Glutamatergic neuron (in vitro differentiated cells): Measurements from ENCODE around the gene IPO9. TPM values are rescaled to one million over a fixed set of nuclear protein-coding genes. Genes with fewer than 3 reads are reported as not detected.

Experiments used
- DNase-seq: peaks from one replicate; pipeline ENCODE4 v3.0.0; 2022
- H3K27ac Mint-ChIP-seq: one replicate; pipeline ENCODE4 v1.8.0; 2020; ENCODE audit warnings: mild to moderate bottlenecking, mixed read lengths, inconsistent platforms; ENCODE audit not compliant: unreplicated experiment
- H3K27me3 Mint-ChIP-seq: one replicate; pipeline ENCODE4 v1.8.0; 2020; ENCODE audit warnings: mild to moderate bottlenecking, moderate library complexity, mixed read lengths, inconsistent platforms; ENCODE audit not compliant: unreplicated experiment
- H3K36me3 Mint-ChIP-seq: one replicate; pipeline ENCODE4 v1.8.0; 2020; ENCODE audit warnings: mild to moderate bottlenecking, mixed read lengths, inconsistent platforms; ENCODE audit not compliant: unreplicated experiment
- H3K4me1 Mint-ChIP-seq: one replicate; pipeline ENCODE4 v1.8.0; 2020; ENCODE audit warnings: mild to moderate bottlenecking, low read depth, mixed read lengths, inconsistent platforms; ENCODE audit not compliant: unreplicated experiment
- H3K4me3 Mint-ChIP-seq: one replicate; pipeline ENCODE4 v1.8.0; 2020; ENCODE audit warnings: mild to moderate bottlenecking, mixed read lengths, inconsistent platforms; ENCODE audit not compliant: unreplicated experiment
- H3K9me3 Mint-ChIP-seq: one replicate; pipeline ENCODE4 v1.8.0; 2020; ENCODE audit warnings: mild to moderate bottlenecking, moderate library complexity, mixed read lengths, inconsistent platforms; ENCODE audit not compliant: unreplicated experiment
- total RNA-seq: library from RNA; stranded (reverse); fragmentation: NEBNext Ultra II Directional; extraction: Animal tissue kit (Norgen Biotek cat#: 25700); gene quantifications from one replicate; pipeline ENCODE4 v1.2.1, GENCODE V29; 2021; ENCODE audit not compliant: unreplicated experiment
- TF ChIP-seq, protein P1 (sequence below): fragments of 200-600 bp; sonication (generic); IDR thresholded peaks from one replicate; pipeline ENCODE4 v1.5.0; 2021; ENCODE audit not compliant: partially characterized antibody, unreplicated experiment

Gene IPO9
- total RNA-seq, 1 donor from 2014 or later = 97.8 TPM

DNA sequence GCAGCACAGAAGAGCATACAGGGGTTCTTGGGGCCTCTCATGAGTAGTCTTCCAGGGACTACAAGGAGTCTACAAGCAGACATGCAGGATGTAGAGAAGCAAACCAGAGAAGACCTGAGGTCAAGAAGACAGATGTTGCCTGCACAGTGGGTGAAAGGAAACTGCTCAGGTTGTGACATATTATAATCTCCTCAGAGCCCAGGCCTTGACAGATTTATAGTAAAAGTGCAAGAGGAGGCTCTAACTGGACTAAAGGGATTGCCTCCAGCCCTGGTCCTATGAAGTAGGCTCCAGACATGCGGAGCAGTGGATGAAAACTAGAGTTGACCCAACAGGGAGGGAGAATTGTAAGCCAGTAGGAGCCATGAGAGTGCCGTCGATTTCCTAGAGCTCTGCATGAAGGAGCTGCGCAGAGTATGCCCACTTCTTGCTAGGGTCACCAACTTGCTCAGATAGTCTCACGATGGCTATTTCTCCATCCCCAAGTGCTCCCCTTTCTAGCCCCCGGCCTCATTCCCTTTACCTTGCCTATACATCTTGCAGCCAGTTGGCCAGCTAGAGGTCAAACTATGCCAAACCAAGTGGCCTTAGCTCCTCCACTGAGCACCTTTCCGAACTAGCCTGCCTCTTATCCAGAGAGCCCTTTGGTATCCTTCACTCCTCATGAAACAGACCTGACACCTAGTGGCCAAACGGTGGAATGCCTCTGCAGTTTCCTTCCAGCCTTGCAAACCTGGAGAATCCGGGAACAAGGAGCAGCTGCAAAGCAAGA, 36.2 kb upstream of the IPO9 start:
- H3K27ac Mint-ChIP-seq = peak overlapping the region; percentile 0
- TF ChIP-seq, protein P1, sequence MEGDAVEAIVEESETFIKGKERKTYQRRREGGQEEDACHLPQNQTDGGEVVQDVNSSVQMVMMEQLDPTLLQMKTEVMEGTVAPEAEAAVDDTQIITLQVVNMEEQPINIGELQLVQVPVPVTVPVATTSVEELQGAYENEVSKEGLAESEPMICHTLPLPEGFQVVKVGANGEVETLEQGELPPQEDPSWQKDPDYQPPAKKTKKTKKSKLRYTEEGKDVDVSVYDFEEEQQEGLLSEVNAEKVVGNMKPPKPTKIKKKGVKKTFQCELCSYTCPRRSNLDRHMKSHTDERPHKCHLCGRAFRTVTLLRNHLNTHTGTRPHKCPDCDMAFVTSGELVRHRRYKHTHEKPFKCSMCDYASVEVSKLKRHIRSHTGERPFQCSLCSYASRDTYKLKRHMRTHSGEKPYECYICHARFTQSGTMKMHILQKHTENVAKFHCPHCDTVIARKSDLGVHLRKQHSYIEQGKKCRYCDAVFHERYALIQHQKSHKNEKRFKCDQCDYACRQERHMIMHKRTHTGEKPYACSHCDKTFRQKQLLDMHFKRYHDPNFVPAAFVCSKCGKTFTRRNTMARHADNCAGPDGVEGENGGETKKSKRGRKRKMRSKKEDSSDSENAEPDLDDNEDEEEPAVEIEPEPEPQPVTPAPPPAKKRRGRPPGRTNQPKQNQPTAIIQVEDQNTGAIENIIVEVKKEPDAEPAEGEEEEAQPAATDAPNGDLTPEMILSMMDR = peak; percentile 99
- H3K9me3 Mint-ChIP-seq = peaks cover 16% of the 10 kb centered on the region
- H3K4me3 Mint-ChIP-seq = no peak overlapping the region
- H3K36me3 Mint-ChIP-seq = peaks cover 20% of the 10 kb centered on the region
- peaks cover 10% of the 10 kb centered on the region for H3K27me3 Mint-ChIP-seq
- H3K4me1 Mint-ChIP-seq = peaks cover 14% of the 10 kb centered on the region
- DNase-seq = peak; percentile 81

DNA sequence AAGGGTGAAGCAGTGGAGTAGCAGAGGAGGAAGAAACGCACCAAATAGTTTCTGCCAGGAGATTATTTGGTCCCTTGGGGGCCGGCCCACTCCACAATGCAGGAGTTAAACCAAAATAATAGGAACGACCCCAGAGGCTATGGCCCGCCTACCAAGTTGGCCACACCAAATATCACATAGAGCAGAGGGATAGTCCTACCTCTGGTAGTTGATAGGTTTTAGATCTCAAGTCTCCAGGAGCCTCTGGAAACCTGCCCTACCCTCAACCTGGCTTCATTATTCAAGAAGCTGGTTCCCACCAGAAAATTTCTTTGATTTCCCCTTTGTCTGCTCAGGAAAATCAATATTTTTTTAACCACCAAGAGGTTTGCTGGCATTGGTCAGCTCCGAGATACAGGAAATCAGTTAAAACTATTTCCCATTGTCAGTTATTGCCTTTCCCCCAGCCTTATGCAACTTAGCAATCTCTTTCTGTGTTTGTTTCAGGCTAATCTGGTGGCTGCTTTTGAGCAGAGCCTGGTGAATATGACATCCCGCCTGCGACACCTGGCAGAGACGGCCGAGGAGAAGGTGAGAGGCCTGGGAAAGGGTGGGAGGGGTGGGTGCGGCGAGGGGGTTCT, 35.5 kb upstream of the IPO9 start:
- Mint-ChIP-seq H3K27me3 (peaks cover 10% of the 10 kb centered on the region), H3K27ac (peak overlapping the region; percentile 0), H3K4me3 (no peak overlapping the region), H3K9me3 (peaks cover 16% of the 10 kb centered on the region), H3K36me3 (peaks cover 20% of the 10 kb centered on the region), H3K4me1 (peaks cover 14% of the 10 kb centered on the region)
- TF ChIP-seq, protein P1 = peak; percentile 68
- DNase-seq = no peak

DNA sequence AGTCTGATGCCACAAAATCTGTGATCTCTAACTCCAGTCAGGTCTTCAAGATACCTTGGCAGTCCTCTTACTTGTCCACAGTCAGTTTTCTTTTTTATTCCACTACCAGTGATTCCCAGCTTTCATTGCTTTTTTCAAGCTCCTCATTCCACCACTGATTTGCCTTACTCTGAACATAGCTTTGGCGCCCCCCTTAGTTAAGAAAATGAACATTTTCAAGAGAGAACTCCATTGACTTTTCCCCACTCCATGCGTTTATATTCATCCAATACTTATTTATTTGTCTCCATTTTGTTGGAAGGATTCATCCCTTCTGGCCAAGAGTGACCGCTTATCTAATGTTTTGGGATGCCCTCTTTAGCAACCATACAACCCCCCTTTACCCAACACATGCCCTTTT, 33.9 kb upstream of the IPO9 start:
- DNase-seq = no peak
- peaks cover 14% of the 10 kb centered on the region for H3K9me3 Mint-ChIP-seq
- peaks cover 9% of the 10 kb centered on the region for H3K36me3 Mint-ChIP-seq
- H3K4me1 Mint-ChIP-seq = peaks cover 14% of the 10 kb centered on the region
- peaks cover 7% of the 10 kb centered on the region for H3K27me3 Mint-ChIP-seq
- TF ChIP-seq, protein P1 = peak; percentile 37
- H3K27ac Mint-ChIP-seq = no peak overlapping the region
- H3K4me3 Mint-ChIP-seq = no peak overlapping the region

DNA sequence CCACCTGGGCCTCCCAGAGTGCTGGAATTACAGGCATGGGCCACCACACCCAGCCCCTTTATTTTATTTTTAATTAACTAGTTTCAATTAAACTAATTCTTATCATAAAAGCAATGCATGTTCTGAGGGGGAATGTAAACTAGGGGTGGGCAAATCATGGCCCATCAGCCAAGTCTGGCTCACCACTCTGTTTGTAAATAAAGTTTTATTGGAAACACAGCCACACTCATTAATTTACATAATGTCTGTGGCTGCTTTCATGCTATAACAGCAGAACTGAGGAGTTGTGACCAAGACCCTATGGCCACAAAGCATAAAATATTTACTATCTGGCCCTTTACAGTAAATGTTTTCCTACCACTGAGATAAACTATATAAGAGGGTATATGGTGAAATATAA, 28.7 kb upstream of the IPO9 start:
- Mint-ChIP-seq H3K4me1 (no peaks in the 10 kb centered on the region), H3K36me3 (peaks cover 9% of the 10 kb centered on the region), H3K27ac (no peak overlapping the region), H3K9me3 (peaks cover 6% of the 10 kb centered on the region), H3K27me3 (no peaks in the 10 kb centered on the region), H3K4me3 (no peak overlapping the region)
- TF ChIP-seq, protein P1 = no peak
- DNase-seq = no peak

DNA sequence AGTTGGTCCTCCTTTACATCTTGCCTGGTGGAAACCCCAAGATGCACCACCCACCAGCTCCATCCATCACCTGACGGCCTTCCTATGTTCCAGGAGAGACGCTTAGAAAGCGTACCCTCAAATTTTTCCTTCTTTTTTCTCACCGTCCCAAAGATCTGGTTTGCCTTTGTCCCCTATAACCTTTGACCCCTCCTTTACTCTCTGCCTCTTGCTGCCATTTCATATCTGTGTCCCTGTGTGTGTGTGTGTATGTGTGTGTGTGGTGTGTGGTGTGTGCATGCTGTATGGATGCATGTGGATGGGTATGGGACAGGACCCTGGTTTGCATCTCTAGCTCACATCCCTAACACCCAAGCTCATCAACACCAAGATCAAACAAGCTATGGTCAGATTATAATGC, 22.2 kb upstream of the IPO9 start:
- no peak for DNase-seq
- TF ChIP-seq, protein P1 = no peak
- peaks cover 6% of the 10 kb centered on the region for H3K4me1 Mint-ChIP-seq
- peaks cover 15% of the 10 kb centered on the region for H3K36me3 Mint-ChIP-seq
- peak overlapping the region; percentile 66 for H3K27ac Mint-ChIP-seq
- no peak overlapping the region for H3K4me3 Mint-ChIP-seq
- peaks cover 17% of the 10 kb centered on the region for H3K9me3 Mint-ChIP-seq
- peaks cover 4% of the 10 kb centered on the region for H3K27me3 Mint-ChIP-seq
